HL-60/S4 treated with retinoic acid at 250 ng/mL for 4 days and 3 days (cell line): ENCODE data around the gene RTL10.

ENCODE experiments used
- in situ Hi-C: fragments of 300-500 bp; cut with MboI; formaldehyde crosslinking; loops from 2 replicates; pipeline ENCODE4 v1.7.0; 2022; ENCODE audit warnings: low sequenced_read_pairs

The RTL10 gene

DNA sequence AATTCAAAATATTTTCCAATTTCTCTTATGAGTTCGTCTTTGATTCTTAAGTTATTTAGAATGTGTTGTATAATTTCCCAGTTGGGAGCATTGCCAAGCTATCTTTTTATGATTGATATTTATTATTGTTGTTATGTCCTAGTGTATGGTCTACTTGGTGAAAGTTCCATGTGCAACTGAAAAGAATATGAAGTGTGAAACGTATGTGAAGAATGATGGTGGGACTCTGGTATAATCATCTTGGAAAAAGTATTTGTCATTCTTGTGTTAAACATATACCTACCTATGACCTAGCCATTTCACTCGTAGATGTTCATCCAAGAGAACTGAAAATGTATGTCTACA is 12.0 kb upstream of the RTL10 start:
- in situ Hi-C loops = no loop called here

- in situ Hi-C loops = no loop called here
Measured at GRCh38 chr22:19865141-19865829, 10.6 kb upstream of the RTL10 start.

DNA sequence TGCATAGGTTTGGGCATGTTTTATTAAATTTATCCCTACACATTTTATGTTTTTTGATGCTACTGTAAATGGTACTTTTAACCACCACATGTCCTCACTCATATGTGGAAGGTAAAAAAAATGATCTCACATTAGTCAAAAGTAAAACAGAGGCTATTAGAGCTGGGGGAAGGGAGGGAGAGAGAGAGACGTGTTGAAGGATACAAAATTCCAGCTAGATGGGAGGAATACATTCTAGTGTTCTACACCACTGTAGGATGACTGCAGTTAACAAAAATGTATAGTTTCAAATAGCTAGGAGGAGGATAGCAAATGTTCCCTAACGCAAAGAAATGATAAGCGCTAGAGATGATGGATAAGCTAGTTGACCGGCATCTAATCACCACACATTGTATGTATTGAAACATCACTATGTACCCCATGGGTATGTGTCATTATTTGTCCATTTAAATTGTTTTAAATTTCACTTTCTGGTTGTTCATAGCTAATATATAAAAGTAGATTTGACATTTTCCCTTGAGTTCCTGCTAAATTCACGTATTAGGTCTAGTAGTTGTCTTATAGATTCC is 9.9 kb upstream of the RTL10 start:
- in situ Hi-C loops = no loop called here

DNA sequence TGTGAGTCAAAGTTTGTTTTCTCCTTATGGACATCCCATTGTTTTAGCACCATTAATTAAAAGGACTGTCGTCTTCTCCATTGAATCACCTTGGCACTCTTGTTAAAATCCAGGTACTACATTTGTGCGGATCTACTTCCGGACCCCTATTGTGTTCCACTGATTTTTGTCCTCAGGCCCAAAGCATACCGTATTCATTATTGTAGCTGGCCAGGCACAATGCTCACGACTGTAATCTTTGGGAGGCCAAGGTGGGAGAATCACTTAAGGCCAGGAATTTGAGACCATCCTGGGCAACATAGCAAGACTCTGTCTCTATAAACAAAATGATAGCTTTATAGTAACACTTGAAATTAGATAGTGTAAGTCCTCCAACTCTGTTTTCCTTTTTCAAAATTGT is 8.9 kb upstream of the RTL10 start:
- in situ Hi-C loops = no loop called here

DNA sequence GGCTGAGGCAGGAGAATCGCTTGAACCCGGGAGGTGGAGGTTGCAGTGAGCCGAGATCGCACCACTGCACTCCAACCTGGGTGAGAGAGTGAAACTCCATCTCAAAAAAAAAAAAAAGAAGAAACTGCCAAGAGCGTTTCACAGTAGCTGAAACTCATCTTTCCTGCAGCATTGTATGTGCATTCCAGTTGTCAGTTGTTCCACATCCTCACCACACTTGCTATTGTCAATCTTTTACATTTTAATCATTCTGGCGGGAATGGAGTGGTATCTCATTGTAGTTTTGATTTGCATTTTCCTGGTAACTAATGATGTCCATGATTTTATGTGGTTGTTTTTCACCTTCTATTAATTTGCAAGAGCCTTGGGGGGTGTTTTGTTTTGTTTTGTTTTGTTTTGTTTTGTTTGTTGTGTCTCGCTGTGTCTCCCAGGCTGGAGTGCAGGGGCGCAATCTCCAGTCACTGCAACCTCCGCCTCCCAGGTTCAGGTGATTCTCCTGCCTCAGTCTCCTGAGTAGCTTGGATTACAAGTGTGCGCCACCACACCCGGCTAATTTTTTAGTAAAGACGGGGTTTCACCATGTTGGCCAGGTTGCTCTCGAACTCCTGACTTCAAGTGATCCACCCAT is 8.1 kb upstream of the RTL10 start:
- in situ Hi-C loops = no loop called here

DNA sequence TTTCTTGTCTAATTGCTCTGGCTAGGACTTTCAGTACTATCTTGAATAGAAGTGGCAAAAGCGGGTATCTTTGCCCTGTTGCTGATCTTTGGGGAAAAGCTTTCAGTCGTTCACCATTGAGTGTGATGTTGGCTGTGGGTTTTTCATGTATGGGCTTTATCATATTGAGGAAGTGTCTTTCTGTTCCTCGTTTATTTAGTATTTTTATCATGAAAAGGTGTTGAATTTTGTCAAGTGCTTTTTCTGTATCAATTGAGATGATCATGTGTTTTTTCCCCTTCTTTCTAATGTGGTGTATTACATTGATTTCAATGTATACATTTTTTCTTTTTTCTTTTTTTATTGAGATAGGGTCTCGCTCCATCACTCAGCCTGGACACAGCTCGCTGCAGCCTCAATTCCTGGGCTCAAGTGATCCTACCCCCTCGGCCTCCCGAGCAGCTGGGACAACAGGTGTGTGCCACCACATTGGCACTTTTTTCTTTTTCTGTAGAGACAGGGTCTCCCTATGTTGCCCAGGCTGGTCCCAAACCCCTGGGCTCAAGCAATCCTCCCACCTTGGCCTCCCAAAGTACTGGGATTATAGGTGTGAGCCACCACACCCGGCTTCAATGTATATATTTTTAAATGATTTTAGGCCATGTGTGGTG is 5.3 kb upstream of the RTL10 start:
- in situ Hi-C loops = no loop called here

DNA sequence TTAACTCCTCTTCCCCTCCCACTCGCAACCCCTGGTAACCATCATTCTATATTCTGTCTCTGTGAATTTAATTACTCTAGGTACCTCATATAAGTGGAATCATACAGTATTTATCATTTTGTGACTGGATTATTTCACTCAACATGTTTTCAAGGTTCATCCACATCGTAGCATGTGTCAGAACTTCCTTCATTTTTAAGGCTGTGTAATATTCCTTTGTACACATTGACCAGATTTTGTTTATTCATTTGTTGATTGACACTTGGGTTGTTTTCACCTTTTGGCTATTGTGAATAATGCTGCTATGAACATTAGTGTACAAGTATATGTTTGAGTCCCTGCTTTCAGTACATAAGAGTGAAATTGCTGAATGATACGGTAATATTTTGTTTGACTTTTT is 2.7 kb upstream of the RTL10 start:
- in situ Hi-C loops = no loop called here

GRCh38 chr22:19855504-19856409 is 1.1 kb upstream of the RTL10 start:
- in situ Hi-C loops = no loop called here

GRCh38 chr22:19853879-19854777 is 546 bp downstream of the RTL10 start:
- in situ Hi-C loops = no loop called here

DNA sequence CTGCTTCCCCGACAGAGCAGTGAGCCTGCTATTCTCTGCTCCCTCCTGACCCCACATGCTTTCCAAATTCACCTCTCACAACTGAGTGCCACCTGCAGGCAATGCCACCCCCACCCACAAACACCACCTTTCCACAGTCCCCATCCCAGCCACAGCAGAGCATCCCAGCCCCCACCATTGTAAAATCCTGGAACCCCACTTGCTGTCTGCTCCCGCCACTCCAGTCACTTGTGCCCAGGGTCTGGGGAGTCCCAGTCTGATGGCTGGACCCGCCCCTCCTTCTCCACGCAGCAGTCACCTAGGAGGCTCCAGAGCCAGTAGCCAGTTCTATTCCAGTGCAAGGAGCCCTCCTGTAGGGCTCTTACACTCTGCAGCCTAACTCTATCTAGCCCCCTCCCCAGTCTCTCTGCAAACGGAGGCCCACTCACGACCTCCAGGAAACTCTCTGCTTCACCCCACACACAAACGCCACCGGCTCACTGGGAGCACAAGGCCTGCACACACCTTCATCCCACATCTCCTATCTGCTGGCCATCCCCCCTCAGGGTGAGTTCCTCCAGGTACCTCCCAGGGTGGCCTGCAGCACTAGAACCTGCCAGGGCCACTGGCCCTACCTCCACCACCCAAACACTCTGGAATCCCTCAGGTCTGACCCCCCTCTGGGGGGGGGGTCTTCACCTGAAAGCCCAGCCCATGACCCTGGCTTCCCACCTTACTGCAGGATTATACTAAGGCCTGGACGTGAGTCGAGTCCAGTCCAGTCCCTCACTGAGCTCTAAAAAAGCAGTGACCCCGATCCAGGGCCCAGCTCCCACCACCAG is 1.4 kb downstream of the RTL10 start:
- in situ Hi-C loops = no loop called here

- in situ Hi-C loops = no loop called here
Measured at GRCh38 chr22:19852177-19852781, 2.4 kb downstream of the RTL10 start.

DNA sequence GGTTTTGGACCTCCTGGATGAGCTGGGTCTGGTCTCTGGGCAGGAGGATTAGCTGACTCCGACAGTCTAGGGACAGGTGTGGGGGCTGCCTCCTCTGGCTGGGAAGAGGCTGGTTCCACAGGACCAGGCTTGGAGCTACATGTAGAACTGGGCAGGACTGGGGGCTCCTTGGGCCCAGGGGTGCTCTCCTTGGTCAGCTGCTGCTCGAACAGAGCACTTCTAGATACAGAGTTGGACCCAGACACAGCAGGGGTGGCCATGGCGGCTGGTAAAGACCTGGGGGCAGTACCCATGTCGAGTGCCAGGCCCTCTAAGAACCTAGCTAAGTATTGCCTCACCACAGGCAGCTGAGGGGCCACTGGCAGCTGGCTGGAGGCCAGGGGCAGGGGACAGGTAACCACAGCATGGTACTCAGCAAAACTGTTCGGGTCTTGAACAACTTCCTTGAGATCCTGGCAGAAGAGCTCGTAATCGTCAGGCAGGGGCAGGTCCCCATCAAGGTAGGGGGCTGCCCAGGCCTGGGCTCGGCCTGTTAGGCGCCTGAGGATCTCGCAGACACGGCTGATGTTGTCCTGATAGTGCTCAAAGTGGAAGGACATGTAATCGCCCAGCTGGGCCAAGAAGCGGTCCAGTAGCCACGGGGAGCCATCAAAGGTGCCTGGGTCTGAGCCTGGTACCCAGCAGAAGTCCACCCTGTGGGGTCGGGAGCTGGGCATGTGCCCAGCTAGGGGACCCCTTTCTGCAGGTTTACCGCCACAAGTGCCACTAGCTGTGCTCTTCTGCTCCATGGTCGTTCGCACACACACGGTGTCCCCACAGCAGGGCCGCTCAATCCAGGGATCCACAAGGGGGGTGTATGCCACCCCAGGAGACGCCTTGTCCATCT is 3.1 kb downstream of the RTL10 start:
- in situ Hi-C loops = no loop called here

DNA sequence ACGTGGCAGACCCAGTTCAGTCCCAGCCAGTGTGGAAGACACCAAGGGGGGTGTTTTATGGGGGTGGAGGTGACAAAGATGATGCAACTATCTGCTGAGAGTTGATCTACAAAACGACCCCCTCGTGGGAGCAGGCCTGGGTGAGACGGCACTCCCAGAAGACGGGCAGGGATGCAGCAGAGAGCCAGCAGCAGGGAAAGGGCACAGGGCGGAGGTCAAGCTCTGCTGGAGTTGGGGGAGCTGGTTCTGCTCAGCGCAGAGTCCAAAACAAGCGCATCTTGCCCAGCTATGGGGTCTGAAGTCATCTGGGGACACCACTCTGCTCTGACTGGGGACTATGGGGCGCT is 3.9 kb downstream of the RTL10 start:
- in situ Hi-C loops = no loop called here

GRCh38 chr22:19849835-19850762 is 4.6 kb downstream of the RTL10 start:
- in situ Hi-C loops = no loop called here

- in situ Hi-C loops = no loop called here
Measured at GRCh38 chr22:19848298-19849224, 6.1 kb downstream of the RTL10 start.

DNA sequence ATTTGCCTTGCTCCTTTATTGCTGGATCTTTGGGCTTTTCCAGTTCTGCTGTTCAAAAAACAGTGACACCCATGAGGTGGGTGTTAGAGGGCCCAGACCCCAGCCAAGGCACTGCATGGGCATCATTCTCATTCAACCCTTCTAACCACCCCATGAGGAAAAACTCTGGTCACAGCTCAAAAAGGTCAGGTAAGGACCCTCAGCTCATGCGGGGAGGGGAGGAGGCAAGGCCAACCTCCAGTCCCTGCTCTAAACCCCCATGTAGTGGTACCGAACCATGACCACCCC is 7.4 kb downstream of the RTL10 start:
- in situ Hi-C loops = no loop called here
